ENCODE data around the gene PALM.

PALM gene, protein sequence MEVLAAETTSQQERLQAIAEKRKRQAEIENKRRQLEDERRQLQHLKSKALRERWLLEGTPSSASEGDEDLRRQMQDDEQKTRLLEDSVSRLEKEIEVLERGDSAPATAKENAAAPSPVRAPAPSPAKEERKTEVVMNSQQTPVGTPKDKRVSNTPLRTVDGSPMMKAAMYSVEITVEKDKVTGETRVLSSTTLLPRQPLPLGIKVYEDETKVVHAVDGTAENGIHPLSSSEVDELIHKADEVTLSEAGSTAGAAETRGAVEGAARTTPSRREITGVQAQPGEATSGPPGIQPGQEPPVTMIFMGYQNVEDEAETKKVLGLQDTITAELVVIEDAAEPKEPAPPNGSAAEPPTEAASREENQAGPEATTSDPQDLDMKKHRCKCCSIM

DNA sequence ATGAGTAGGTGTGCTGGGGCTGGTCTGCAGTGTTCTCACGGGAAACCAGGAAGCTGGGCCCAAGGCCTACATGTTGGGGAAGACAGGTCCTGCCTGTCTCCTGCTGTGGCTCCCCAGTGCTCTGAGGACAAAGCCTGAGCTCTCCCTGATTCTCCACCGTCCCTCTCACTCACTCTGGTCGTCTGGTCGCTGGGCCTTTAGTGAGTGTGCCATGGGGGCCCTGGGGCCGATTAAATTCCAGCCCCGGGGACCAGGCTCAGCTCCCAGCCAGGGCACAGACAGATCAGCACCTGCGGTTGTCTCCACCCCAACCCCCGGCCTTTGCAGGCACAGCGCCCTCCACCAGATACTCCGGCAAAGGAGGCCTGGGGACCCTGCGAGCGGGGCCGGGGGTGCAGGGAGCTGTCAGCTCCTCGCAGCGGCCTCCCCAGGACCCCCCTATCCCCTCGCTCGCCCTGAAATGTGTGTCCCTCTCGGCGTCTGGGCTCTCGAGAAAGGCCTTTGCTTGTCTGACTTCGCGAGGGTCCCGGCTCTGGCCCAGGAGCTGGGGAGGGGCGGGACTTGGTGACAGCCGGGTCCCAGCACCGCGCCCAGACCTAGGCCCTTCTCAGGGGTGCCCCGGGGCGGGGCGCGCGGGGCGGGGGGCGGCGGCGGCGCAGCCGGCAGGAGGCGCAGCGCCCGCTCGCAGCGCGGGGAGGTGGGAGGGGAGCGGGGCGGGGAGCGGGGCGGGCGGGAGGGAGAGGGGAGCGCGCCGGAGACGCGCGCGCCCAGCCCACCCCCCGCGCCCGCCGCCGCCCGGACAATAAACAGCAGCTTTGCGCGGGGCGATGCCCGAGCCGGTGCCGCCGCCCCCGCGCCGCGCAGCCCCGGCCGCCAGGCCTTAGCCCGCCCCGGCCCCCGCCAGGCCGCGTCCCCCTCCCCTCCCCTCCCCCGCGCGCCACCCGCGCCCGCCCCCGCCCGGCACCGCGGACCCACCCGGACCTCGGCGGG, at the start of gene PALM:
PALM (plus strand) TSS at position 782 of the 990 bp plus-strand sequence. CDS start 212 bp downstream, outside the sequence.
- no peak for TF ChIP-seq TEAD4 (IDR thresholded peaks at IDR 0.05)
- TF ChIP-seq ZBTB7A (IDR thresholded peaks at IDR 0.05; ENCODE audit: low read depth) = peak; percentile 91

DNA sequence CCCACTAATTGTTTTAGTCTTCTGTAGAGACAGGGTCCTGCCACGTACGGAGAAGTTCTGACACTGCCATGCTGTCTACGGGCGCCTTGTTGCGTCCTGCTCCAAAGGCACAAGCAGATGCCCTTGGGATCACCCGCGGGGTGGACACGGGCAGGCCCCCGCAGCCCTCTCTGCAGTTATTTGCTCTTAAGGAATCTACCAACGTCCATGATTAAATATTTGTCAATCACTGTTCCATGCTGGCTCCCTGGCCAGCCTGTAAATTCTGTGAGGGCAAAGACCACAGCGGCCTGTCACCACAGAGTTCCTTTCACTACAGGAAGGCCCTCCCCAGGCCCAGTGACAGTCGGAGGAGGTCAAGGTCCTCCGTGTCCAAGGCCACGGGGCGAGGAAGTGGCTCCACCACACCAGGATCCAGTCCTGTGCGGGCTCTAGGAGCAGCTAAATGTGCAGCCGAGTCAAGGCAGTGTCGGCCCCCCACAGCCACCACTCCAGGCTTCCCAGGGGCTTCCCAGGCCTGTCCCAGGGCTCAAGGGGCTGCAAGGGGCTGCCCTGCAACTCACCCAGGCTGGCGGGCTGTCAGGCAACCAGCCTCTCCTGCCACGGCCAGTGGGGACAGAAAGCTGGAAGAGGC, 47.8 kb upstream of the PALM start:
- TF ChIP-seq ZBTB7A (IDR thresholded peaks at IDR 0.05; ENCODE audit: low read depth) (no peak), FOXM1 (IDR thresholded peaks at IDR 0.05; ENCODE audit: borderline replicate concordance, low read depth) (no peak), EP300 (IDR thresholded peaks at IDR 0.05; ENCODE audit: borderline replicate concordance) (no peak), EGR1 (IDR thresholded peaks at IDR 0.05) (no peak), YY1 (IDR thresholded peaks at IDR 0.05; ENCODE audit: low read depth) (no peak)
- TF ChIP-seq, protein P1, sequence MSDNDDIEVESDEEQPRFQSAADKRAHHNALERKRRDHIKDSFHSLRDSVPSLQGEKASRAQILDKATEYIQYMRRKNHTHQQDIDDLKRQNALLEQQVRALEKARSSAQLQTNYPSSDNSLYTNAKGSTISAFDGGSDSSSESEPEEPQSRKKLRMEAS (IDR thresholded peaks at IDR 0.05) = no peak

GRCh38 chr19:661427-662196, 47.1 kb upstream of the PALM start:
- no peak for TF ChIP-seq RAD21 (IDR thresholded peaks at IDR 0.05; ENCODE audit: low read depth)
- TF ChIP-seq EGR1 (IDR thresholded peaks at IDR 0.05) = no peak
- no peak for TF ChIP-seq ZBTB7A (IDR thresholded peaks at IDR 0.05; ENCODE audit: low read depth)

GRCh38 chr19:662207-662961, 46.4 kb upstream of the PALM start:
- TF ChIP-seq FOXM1 (IDR thresholded peaks at IDR 0.05; ENCODE audit: borderline replicate concordance, low read depth) = no peak
- TF ChIP-seq, protein P1 (IDR thresholded peaks at IDR 0.05) = peak; percentile 72
- TF ChIP-seq CREB1 (IDR thresholded peaks at IDR 0.05; ENCODE audit: low read depth) = no peak
- TF ChIP-seq ZBTB7A (IDR thresholded peaks at IDR 0.05; ENCODE audit: low read depth) = peak; percentile 61

DNA sequence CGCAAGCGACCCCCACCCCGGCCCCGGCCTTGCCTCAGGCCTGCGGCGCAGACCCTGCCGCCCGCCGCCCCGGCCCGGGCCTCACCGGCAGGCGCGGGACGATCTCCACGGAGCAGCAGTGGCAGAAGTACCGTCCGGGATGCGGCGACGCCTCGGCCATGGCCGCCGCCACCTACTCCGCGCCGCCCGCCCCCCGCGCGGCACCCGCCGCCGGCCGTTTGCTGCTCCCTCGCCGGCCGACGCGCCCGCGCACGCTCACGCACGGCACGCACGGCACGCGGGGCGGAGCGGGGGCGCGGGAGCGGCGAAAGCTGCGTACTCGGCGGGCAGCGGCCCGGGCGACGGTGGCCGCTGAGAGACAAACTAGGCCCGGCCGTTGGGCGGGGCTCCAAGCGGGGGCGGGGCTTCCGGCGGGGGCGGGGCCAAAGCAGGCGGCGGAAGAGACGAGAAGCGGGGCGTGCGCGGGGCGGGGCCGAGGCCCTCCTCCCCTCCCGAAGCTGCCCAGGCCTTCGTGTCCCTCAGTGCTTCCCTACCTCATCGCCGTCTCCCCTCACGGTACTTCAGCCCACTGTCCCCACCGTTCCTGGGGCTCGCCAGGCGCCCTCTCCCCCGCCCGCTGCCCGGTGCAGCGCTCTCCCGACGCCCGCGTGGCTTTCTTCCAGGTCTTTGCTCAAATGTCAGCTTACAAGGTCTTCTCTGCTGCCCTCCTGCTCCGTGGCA, 45.6 kb upstream of the PALM start, which contains the start of gene RNF126:
RNF126 (minus strand) TSS at position 253 of the 720 bp plus-strand sequence; CDS start at position 160, 93 bp downstream.
- TF ChIP-seq TEAD4 (IDR thresholded peaks at IDR 0.05) (no peak; the same call in 1 of the 2 replicates), CREB1 (IDR thresholded peaks at IDR 0.05; ENCODE audit: low read depth) (no peak), FOXM1 (IDR thresholded peaks at IDR 0.05; ENCODE audit: borderline replicate concordance, low read depth) (no peak), EGR1 (IDR thresholded peaks at IDR 0.05) (peak; percentile 57; the same call in 1 of the 2 replicates), TCF12 (IDR thresholded peaks at IDR 0.05; ENCODE audit: low read depth) (no peak; the same call in 1 of the 2 replicates), ZBTB7A (IDR thresholded peaks at IDR 0.05; ENCODE audit: low read depth) (no peak), CEBPB (IDR thresholded peaks at IDR 0.05) (no peak), YY1 (IDR thresholded peaks at IDR 0.05; ENCODE audit: low read depth) (peak; percentile 59; the same call in 1 of the 2 replicates), RAD21 (IDR thresholded peaks at IDR 0.05; ENCODE audit: low read depth) (no peak), TAF1 (IDR thresholded peaks at IDR 0.05; ENCODE audit: low read depth) (no peak; the same call in none of the 2 replicates), NFIC (IDR thresholded peaks at IDR 0.05) (no peak), EP300 (IDR thresholded peaks at IDR 0.05; ENCODE audit: borderline replicate concordance) (no peak)
- TF ChIP-seq, protein P2, sequence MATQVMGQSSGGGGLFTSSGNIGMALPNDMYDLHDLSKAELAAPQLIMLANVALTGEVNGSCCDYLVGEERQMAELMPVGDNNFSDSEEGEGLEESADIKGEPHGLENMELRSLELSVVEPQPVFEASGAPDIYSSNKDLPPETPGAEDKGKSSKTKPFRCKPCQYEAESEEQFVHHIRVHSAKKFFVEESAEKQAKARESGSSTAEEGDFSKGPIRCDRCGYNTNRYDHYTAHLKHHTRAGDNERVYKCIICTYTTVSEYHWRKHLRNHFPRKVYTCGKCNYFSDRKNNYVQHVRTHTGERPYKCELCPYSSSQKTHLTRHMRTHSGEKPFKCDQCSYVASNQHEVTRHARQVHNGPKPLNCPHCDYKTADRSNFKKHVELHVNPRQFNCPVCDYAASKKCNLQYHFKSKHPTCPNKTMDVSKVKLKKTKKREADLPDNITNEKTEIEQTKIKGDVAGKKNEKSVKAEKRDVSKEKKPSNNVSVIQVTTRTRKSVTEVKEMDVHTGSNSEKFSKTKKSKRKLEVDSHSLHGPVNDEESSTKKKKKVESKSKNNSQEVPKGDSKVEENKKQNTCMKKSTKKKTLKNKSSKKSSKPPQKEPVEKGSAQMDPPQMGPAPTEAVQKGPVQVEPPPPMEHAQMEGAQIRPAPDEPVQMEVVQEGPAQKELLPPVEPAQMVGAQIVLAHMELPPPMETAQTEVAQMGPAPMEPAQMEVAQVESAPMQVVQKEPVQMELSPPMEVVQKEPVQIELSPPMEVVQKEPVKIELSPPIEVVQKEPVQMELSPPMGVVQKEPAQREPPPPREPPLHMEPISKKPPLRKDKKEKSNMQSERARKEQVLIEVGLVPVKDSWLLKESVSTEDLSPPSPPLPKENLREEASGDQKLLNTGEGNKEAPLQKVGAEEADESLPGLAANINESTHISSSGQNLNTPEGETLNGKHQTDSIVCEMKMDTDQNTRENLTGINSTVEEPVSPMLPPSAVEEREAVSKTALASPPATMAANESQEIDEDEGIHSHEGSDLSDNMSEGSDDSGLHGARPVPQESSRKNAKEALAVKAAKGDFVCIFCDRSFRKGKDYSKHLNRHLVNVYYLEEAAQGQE (IDR thresholded peaks at IDR 0.05; ENCODE audit: low read depth) = no peak
- TF ChIP-seq, protein P1 (IDR thresholded peaks at IDR 0.05) = peak; percentile 37
- TF ChIP-seq, protein P3, sequence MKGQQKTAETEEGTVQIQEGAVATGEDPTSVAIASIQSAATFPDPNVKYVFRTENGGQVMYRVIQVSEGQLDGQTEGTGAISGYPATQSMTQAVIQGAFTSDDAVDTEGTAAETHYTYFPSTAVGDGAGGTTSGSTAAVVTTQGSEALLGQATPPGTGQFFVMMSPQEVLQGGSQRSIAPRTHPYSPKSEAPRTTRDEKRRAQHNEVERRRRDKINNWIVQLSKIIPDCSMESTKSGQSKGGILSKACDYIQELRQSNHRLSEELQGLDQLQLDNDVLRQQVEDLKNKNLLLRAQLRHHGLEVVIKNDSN (IDR thresholded peaks at IDR 0.05) = no peak
